ENCODE data around the gene PPM1D.
A peak's percentile ranks its signal among the peaks of the same experiment; 100 is the strongest.
"Not testable (repeated sequence)": the region's sequence is repeated elsewhere in the genome, so short reads cannot be mapped to it uniquely, and the experiment has no call there.

The PPM1D gene

DNA sequence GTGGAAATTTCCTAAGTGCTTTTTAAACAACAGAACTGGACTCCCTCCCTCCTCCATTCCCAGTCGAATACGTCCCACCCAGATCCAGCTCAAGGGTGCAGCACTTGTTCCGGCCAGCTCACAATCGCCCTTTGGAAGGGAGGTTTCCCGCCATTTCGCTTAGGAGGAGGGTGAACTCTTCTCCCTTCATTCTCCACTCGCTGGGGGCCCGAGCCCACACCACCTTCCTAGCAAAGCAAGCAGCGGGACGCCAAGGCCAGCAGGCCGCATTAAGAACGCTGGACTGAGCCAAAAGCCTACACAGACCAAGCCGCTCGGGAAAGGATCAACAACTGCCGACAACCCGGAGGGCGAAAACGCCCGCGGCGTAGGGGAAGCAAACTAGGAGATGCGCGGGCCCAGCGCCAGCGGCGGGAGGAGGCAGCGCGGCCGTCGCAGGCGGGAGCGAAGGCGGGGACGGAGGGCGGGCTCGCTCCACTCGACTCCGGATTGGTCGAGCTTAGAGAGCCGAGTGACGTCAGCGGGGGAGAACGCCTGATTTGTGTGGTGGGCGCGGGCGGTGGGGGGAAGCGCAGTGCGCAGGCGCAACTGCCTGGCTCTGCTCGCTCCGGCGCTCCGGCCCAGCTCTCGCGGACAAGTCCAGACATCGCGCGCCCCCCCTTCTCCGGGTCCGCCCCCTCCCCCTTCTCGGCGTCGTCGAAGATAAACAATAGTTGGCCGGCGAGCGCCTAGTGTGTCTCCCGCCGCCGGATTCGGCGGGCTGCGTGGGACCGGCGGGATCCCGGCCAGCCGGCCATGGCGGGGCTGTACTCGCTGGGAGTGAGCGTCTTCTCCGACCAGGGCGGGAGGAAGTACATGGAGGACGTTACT lies at the start of gene PPM1D:
PPM1D (plus strand) TSS at position 574 of the 870 bp plus-strand sequence; CDS start at position 796, 222 bp downstream.
- TF ChIP-seq, protein P1, sequence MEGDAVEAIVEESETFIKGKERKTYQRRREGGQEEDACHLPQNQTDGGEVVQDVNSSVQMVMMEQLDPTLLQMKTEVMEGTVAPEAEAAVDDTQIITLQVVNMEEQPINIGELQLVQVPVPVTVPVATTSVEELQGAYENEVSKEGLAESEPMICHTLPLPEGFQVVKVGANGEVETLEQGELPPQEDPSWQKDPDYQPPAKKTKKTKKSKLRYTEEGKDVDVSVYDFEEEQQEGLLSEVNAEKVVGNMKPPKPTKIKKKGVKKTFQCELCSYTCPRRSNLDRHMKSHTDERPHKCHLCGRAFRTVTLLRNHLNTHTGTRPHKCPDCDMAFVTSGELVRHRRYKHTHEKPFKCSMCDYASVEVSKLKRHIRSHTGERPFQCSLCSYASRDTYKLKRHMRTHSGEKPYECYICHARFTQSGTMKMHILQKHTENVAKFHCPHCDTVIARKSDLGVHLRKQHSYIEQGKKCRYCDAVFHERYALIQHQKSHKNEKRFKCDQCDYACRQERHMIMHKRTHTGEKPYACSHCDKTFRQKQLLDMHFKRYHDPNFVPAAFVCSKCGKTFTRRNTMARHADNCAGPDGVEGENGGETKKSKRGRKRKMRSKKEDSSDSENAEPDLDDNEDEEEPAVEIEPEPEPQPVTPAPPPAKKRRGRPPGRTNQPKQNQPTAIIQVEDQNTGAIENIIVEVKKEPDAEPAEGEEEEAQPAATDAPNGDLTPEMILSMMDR (IDR thresholded peaks at IDR 0.05; ENCODE audit: low read depth, low read length) = no peak
- peak within 1 kb of the TSS; percentile 95 for H3K4me3 ChIP-seq (ENCODE audit: low read depth, low read length)

DNA sequence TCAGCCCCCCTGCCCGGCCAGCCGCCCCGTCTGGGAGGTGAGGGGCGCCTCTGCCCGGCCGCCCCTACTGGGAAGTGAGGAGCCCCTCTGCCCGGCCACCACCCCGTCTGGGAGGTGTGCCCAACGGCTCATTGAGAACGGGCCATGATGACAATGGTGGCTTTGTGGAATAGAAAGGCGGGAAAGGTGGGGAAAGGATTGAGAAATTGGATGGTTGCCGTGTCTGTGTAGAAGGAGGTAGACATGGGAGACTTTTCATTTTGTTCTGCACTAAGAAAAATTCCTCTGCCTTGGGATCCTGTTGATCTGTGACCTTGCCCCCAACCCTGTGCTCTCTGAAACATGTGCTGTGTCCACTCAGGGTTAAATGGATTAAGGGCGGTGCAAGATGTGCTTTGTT lies 47.7 kb upstream of the PPM1D start:
- not testable (repeated sequence) for H3K4me3 ChIP-seq (ENCODE audit: low read depth, low read length)

DNA sequence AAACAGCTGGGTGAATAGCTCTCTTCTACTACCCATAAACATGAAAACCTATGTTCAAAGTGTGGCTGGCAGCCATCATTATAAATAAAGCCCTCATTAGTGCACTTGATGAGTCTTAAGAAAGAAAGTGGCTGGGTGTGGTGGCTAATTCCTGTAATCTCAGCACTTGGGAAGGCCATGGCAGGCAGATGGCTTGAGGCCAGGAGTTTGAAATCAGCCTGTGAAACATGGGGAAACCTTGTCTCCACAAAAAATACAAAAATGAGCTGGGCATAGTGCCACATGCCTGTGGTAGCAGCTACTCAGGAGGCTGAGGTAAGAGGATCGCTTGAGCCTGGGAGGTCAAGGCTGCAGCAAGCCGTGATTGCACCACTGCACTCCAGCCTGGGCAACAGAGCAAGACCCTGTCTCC lies 45.6 kb upstream of the PPM1D start:
- TF ChIP-seq, protein P1 (IDR thresholded peaks at IDR 0.05; ENCODE audit: low read depth, low read length) = no peak
- no peak overlapping the region for H3K4me3 ChIP-seq (ENCODE audit: low read depth, low read length)

DNA sequence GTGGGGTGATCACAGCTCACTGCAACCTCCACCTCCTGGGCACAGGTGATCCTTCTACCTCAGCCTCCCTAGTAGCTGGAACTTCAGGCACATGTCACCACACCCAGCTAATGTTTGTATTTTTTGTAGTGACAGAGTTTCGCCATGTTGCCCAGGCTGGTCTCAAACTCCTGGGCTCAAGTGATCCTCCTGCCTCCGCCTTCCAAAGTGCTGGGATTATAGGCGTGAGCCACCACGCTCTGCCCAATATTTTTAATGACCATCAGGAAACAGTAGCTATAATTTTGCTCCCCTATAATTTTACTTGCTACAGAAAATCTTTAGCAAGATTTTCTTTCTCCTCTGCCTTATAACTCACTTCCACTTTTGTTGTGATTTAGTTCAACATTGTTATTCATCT lies 44.2 kb upstream of the PPM1D start:
- H3K4me3 ChIP-seq (ENCODE audit: low read depth, low read length) = no peak overlapping the region
- TF ChIP-seq, protein P1 (IDR thresholded peaks at IDR 0.05; ENCODE audit: low read depth, low read length) = no peak

DNA sequence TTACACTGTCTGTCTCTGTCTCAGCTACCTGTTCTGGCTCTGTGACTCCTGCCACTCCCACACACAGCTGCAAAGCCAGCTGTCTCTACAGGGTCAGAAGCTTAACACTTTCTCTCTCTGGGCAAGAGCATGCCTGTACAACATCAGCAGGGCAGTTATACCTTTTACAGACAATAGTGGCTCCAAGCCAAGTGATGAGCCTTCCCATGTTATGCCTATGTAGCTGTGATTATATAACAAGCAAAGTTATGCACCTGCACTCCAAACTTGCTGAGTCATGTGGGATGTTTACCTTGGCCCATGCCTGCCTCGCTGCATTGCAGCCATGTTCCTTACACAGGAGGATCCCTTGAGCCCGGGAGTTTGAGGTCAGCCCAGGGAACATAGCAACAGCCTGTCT lies 42.2 kb upstream of the PPM1D start:
- TF ChIP-seq, protein P1 (IDR thresholded peaks at IDR 0.05; ENCODE audit: low read depth, low read length) = no peak
- no peak overlapping the region for H3K4me3 ChIP-seq (ENCODE audit: low read depth, low read length)

DNA sequence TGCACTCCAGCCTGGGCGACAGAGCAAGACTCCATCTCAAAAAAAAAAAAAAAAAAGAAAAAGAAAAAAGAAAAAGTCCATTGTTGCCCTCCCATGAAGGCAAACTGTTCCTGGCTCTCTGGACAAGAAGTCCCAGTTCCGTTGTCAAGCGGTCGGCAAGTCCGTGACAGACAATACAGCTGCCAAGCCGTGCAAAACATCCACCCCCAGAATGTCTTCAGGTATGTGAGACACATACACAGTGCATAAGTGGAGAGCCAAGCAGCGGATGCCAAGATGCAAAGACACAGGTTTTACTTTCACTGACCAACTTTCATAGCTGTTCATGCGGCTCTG lies 40.4 kb upstream of the PPM1D start:
- H3K4me3 ChIP-seq (ENCODE audit: low read depth, low read length) = no peak overlapping the region
- TF ChIP-seq, protein P1 (IDR thresholded peaks at IDR 0.05; ENCODE audit: low read depth, low read length) = no peak

DNA sequence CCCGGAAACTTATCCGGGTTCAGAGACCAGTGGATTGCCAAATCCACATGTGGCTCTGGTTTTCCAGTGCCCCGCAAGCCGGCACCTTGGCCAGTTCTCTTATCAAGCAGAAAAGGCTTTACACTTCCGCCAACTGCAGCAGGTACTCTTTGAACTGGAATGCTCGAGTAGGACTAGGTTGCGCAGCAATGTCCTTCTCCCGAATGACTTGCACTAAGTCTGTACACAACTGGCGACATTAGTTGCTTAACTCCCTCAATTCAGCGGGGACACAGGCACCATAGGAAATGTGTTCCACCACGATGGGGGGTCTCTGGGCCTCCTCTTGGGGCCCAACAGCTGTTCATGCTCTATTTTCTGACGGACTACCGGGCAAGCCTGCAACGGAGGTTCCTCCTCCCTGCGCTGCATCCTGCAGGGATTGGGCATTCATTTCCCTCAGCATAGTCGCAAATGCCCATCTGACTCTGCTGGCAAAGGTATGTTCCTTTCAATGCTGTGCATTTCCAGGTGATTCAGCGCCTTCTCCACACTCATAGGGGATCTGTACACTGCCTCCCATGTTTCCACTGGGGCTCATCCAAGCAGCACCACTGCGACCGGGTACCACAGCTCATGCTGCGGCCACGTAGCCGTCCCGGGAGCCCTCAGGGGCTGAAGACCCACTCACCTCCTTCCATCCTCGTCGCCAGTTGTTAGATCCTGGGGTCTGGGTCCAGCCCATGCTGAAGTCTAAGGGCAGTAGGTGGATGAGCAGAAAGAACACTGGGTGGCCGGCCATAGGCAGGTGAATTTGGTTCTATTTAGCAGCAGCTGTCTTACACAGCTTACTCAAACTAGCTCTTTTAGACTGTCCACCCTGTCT lies 39.8 kb upstream of the PPM1D start:
- no peak overlapping the region for H3K4me3 ChIP-seq (ENCODE audit: low read depth, low read length)
- TF ChIP-seq, protein P1 (IDR thresholded peaks at IDR 0.05; ENCODE audit: low read depth, low read length) = no peak

All from WI38 (cell line).